ENCODE results near the gene DNAJB12. TPM values are rescaled to one million over a fixed set of nuclear protein-coding genes. Genes with fewer than 3 reads are reported as not detected.
"Not testable (repeated sequence)": the region's sequence is repeated elsewhere in the genome, so short reads cannot be mapped to it uniquely, and the experiment has no call there.

The DNAJB12 gene
- 10 to 100 TPM; 28.8 to 42.4 (median 29.5) TPM for polyA plus RNA-seq (ENCODE audit: insufficient read length in 4 of 4)

DNA sequence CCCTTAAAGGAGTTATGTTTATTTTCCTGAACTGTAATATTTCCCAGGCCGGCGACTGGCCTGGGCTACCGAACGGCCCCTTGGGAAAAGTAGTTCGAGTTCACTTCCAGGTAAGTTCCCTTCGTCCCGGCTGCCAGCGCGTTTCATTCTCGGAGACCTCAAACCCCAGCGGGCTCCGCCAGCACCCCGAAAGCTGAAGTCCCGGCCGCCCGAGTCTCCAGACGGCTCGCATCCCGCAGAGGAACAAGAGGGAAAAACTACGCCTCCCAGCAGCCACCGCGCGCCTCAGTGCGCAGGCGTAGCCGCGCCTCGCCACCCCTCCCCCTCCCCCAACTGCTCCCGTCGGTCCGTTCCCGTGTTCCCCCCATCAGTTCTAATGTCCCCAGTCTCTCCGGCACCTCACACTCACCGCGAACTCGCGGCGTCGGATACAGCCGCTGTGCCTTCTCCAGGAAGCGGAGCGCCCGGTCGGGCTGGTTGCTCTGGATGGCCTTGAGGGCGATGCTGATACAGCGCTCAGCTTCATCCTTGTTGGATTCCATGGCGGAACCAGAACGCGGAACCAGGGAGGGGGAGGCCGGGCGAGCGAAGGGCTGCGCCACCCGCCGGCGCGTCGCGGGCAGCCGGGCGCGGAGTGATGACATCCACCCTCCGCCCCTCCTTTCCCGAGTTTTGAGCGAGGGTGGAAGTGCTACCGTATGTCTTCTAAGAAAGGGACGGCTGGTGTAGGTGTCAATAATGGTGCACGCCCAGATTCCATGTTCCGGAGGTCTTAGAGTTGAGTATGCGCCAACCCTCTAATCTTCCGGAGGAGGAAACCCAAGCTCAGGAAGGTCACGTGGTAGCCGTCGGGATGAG lies at the start of gene DNAJB12:
Gene DNAJB12 (minus strand): TSS at position 564 of the 858 bp plus-strand sequence. CDS start 22 bp downstream, at position 542.
- peak; percentile 89 to 92 (median 91) for DNase-seq (ENCODE audit: low read depth in 4 of 4, low spot score in 3 of 4)

GRCh38 chr10:72395581-72395980 lies 40.9 kb upstream of the DNAJB12 start:
- not testable (repeated sequence) for DNase-seq (ENCODE audit: low read depth in 4 of 4, low spot score in 3 of 4)

DNA sequence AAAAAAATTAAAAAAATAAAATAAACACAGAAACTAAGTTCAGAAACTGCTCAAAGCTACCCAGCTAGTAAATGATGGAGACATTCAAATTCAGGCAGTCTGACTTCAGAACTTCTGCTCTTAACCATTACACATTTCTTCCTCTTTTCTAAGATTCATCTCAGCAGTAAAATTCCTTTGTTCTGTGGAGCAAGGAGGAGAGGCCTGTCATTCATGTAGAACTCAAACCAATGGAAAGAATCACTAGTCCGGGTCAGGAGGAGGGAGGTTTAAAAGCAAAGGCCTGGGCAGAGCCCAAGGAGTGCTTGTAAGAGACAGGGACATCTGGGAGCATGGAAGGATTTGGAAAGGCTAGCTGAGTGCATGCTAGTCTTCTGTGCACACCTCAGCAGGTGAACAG lies 37.9 kb upstream of the DNAJB12 start:
- DNase-seq (ENCODE audit: low read depth in 4 of 4, low spot score in 3 of 4): no peak

DNA sequence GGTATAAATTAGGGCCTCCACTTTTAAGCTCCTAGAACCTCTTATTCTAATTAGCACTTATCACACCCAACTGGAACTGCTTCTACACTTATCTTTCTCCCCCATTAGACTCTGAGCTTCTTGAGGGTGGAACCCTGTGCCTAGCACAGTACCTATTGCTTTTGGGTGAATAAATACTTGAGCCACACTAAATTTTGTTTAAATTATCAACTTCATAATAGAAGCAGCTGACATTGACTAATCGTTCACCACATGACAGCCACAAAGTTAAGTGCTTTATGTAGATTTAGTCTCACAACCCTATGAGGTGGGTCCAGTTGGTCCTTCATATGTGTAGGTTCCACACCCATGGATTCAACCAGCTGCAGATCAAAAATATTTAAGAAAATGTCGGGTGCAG lies 36.0 kb upstream of the DNAJB12 start:
- no peak for DNase-seq (ENCODE audit: low read depth in 4 of 4, low spot score in 3 of 4)

DNA sequence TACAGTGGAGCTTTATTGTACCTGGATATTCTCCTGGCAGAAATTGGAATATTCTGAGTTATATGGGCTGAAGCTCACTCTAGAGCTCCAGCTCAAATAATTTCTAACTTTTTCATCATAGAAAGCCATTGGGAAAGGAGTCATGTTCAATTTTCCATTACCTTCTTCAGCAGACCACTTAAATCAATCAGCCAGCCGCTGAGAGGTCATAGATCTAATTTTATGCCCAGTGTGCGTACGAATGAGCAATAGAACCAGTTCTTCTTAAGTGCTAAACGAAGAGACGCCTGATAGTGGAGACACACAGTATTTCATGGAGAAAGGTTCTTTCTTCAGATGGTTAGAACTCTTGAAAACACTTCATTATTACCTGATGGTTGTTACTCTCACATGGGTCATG lies 35.0 kb upstream of the DNAJB12 start:
- DNase-seq (ENCODE audit: low read depth in 4 of 4, low spot score in 3 of 4): no peak

GRCh38 chr10:72389014-72389413 lies 34.3 kb upstream of the DNAJB12 start:
- DNase-seq (ENCODE audit: low read depth in 4 of 4, low spot score in 3 of 4): no peak

DNA sequence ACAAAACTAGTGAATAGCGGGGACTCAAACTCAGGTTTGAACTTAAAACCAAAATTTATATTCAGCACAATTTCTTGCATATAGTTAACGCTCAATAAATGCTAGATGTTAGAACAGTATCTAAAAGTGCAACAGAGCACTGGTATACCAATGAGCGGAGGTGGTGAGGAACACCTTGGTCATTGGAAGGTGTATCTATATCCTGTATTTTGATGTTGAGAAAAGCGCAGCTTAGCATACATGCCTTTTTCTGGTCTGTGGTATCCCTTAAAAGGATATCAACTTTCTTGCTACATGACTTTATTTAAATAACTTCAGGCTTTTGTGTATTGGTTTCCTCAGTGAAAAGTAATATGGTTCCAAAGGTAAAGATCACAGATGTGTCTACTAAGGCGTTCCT lies 33.3 kb upstream of the DNAJB12 start:
- DNase-seq (ENCODE audit: low read depth in 4 of 4, low spot score in 3 of 4): no peak

GRCh38 chr10:72386916-72387586 lies 32.3 kb upstream of the DNAJB12 start:
- DNase-seq (ENCODE audit: low read depth in 4 of 4, low spot score in 3 of 4): no peak

GRCh38 chr10:72385724-72386123 lies 31.0 kb upstream of the DNAJB12 start:
- DNase-seq (ENCODE audit: low read depth in 4 of 4, low spot score in 3 of 4): no peak

DNA sequence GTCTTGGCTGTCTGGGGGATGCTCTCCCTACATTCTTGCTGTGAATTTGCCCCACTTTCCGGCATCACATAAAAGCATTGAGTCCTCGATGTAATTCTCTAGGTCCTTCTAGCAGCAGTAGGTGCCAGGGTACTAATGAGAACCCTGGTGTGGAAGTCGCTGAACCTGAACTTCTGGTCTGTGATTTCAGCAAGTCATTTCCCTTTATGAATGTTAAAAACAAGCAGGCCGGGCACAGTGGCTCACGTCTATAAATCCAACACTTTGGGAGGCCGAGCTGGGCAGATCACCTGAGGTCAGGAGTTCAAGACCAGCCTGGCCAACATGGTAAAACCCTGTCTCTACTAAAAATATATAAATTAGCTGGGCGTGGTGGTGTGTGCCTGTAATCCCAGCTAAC lies 30.3 kb upstream of the DNAJB12 start:
- DNase-seq (ENCODE audit: low read depth in 4 of 4, low spot score in 3 of 4): not testable (repeated sequence)

- no peak for DNase-seq (ENCODE audit: low read depth in 4 of 4, low spot score in 3 of 4)
These were observed 25.1 kb upstream of the DNAJB12 start for GRCh38 chr10:72379776-72380175.

GRCh38 chr10:72379062-72379461 lies 24.3 kb upstream of the DNAJB12 start:
- no peak for DNase-seq (ENCODE audit: low read depth in 4 of 4, low spot score in 3 of 4)

GRCh38 chr10:72375585-72375984 lies 20.9 kb upstream of the DNAJB12 start:
- DNase-seq (ENCODE audit: low read depth in 4 of 4, low spot score in 3 of 4): no peak

GRCh38 chr10:72375173-72375572 lies 20.5 kb upstream of the DNAJB12 start:
- no peak for DNase-seq (ENCODE audit: low read depth in 4 of 4, low spot score in 3 of 4)

DNA sequence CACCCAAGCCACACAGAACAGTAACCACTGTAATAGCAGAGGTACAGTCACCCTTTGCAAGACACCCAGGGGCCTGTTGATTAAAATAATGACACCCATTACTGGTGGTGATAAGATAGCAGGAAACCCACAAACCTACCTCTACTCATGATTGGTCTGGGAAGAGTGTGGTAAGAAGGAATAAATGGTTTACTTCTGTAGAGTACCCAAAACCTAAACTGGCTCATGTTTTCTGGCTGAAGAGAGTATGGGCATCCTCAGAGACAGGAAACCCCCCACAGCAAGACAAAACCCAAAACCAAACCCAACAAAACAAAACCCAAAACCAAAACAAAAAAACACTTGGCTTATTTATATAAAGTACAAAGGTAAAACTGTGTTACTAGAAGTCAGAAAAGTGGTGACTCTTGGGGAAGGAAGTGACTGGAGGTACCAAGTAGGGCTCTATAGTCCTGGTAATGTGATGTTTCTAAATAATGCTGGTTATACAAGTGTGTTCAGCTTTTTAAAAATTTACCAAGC lies 15.5 kb upstream of the DNAJB12 start:
- DNase-seq (ENCODE audit: low read depth in 4 of 4, low spot score in 3 of 4): no peak

DNA sequence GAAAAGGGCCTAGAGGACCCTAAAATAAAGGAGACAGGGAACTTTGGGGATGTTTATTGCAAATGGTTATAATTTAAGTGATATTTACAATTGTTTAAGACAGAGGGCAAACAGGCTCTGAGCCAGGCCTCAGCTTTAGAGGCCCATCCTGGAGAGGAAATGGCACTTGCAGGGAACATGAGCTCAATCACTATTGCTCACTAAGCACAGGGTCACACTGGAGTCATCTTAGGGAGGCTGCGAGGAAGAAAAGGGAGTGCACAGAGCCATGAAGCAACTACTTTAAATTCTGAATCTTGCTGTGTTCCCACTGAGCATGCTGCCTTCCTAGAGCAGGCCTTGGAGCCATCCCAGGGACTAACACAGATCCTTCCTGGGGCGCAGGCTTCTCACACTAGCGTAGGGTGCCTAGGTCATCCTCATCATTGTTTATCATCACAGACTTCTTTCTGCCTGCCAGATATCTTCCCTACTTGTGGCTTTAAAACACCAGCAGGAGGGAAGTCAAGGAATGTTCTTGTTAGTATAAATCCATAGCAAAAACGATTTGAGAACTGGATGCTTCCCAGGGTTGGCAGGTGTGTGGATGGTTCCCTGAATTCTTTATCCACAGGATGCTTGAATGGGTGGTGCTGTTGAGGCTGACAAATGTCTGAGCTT lies 12.7 kb upstream of the DNAJB12 start:
- no peak for DNase-seq (ENCODE audit: low read depth in 4 of 4, low spot score in 3 of 4)

GRCh38 chr10:72365106-72365895 lies 10.6 kb upstream of the DNAJB12 start:
- no peak for DNase-seq (ENCODE audit: low read depth in 4 of 4, low spot score in 3 of 4)

GRCh38 chr10:72364239-72364777 lies 9.6 kb upstream of the DNAJB12 start:
- DNase-seq (ENCODE audit: low read depth in 4 of 4, low spot score in 3 of 4): peak; percentile 72 to 80 (median 74)

GRCh38 chr10:72356987-72357386 lies 2.3 kb upstream of the DNAJB12 start:
- no peak for DNase-seq (ENCODE audit: low read depth in 4 of 4, low spot score in 3 of 4)

DNA sequence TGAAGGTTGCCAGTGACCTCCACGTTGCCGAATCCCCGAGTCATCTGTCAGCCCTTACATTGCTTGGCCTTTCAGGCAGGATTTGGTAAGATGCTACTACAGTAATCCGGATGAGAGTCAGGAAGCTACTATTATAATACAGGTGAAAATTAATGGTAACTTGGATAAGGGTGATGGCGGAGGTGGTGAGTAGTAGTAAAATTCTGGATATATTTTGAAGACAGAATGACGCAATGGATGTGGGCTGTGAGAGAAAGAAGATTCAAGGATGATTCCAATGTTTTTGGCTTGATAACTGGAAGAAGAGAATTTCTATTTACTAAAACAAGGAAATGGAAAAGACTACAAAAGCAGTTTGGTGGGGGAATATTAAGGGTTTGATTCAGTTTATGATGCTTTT lies 1.4 kb upstream of the DNAJB12 start:
- DNase-seq (ENCODE audit: low read depth in 4 of 4, low spot score in 3 of 4): no peak

All from left renal pelvis (tissue), 4 donors.